Endothelial cell of umbilical vein (primary cell): Measurements from ENCODE around the gene MAPK9. TPM values are rescaled to one million over a fixed set of nuclear protein-coding genes. Genes with fewer than 3 reads are reported as not detected.

Experiments
- BruUV-seq: library from RNA; stranded (reverse); fragments of 400-500 nt; replicated peaks from 2 replicates; lab custom pipeline; 2021; lab: Mats Ljungman, UMichigan
- CTCF ChIA-PET: fragments of 300-600, 350-600 bp; sonication (Branson Sonifier 250); formaldehyde crosslinking; loops from one replicate; lab custom pipeline; 2021; ENCODE audit warnings: antibody characterized with exemption, inconsistent platforms; lab: Charles Lee
- POLR2A ChIA-PET: fragments of 300-600, 350-600 bp; sonication (Branson Sonifier 250); formaldehyde crosslinking; loops from one replicate; lab custom pipeline; 2021; ENCODE audit warnings: antibody characterized with exemption, inconsistent platforms; lab: Charles Lee
- DNase-seq: peaks from one replicate; pipeline ENCODE4 v3.0.0-alpha.2; 2011; ENCODE audit warnings: low read depth, low spot score
- FAIRE-seq: peaks from 2 replicates; lab custom pipeline; 2011; peaks lifted over from hg19 to GRCh38; lab: Jason Lieb, UNC
- H2AFZ ChIP-seq: 2 replicates; pipeline ENCODE4 v1.6.0; 2012; ENCODE audit warnings: low read depth, low read length, control low read depth, inconsistent platforms
- H3K27ac ChIP-seq: 2 replicates; pipeline ENCODE4 v1.5.1; 2011; ENCODE audit warnings: low read depth, mild to moderate bottlenecking, control low read depth, low read length, moderate library complexity; ENCODE audit not compliant: insufficient read depth
- H3K27me3 ChIP-seq, 2 experiments: 2 replicates each; pipeline versions ENCODE4 v1.6.0 to v1.6.1; 2011; ENCODE audit warnings: low read length in 2 of 2, mixed read lengths in 1 of 2; ENCODE audit not compliant: control insufficient read depth in 2 of 2, insufficient read depth in 2 of 2
- H3K36me3 ChIP-seq, 2 experiments: 2 replicates in 1 of 2; 3 replicates in 1 of 2; pipeline ENCODE4 v1.5.1; 2011; ENCODE audit warnings: low read length in 2 of 2, mild to moderate bottlenecking in 1 of 2, moderate library complexity in 1 of 2; ENCODE audit not compliant: control insufficient read depth in 2 of 2, insufficient read depth in 2 of 2; ENCODE audit errors: extremely low read depth in 1 of 2
- H3K4me1 ChIP-seq: 3 replicates; pipeline ENCODE4 v1.5.1; 2011; ENCODE audit warnings: mild to moderate bottlenecking, low read length; ENCODE audit not compliant: control insufficient read depth, insufficient read depth; ENCODE audit errors: extremely low read depth
- H3K4me2 ChIP-seq: 2 replicates; pipeline ENCODE4 v1.6.1; 2011; ENCODE audit warnings: low read length, control low read depth, mixed read lengths; ENCODE audit not compliant: insufficient read depth
- H3K4me3 ChIP-seq, 3 experiments: fragments of 200-600 bp in 1 of 3; sonication (generic), shearing (Covaris generic) in 1 of 3; replicated peaks in 1 of 3; 2 replicates each; pipeline ENCODE4 v1.5.1; 2011 to 2016; ENCODE audit warnings: control low read depth in 3 of 3, low read length in 3 of 3, mild to moderate bottlenecking in 2 of 3, inconsistent platforms in 1 of 3, low read depth in 1 of 3, moderate library complexity in 1 of 3; ENCODE audit not compliant: insufficient read depth in 1 of 3
- H3K79me2 ChIP-seq: 2 replicates; pipeline ENCODE4 v1.6.0; 2012; ENCODE audit warnings: low read length, inconsistent platforms; ENCODE audit not compliant: control insufficient read depth, insufficient read depth
- H3K9ac ChIP-seq: replicated peaks from 2 replicates; pipeline ENCODE3; 2011; ENCODE audit warnings: low read length, control low read depth; ENCODE audit not compliant: insufficient read depth; ENCODE audit errors: extremely low read depth
- H3K9me1 ChIP-seq: replicated peaks from 3 replicates; pipeline ENCODE4 v1.6.0; 2011; ENCODE audit warnings: mild to moderate bottlenecking, low read length; ENCODE audit not compliant: control insufficient read depth, insufficient read depth; ENCODE audit errors: extremely low read depth
- H3K9me3 ChIP-seq: replicated peaks from 2 replicates; pipeline ENCODE4 v1.5.1; 2012; ENCODE audit warnings: low read length, inconsistent platforms; ENCODE audit not compliant: control insufficient read depth, insufficient read depth
- H4K20me1 ChIP-seq: replicated peaks from 2 replicates; pipeline ENCODE3; 2011; ENCODE audit warnings: mild to moderate bottlenecking, low read length; ENCODE audit not compliant: control insufficient read depth, insufficient read depth; ENCODE audit errors: extremely low read depth
- CTCF ChIP-seq, 2 donors: IDR thresholded peaks; 1 replicate in 1 of 2; 2 replicates in 1 of 2; pipeline ENCODE4 v1.5.1; 2011; ENCODE audit warnings: low read length in 2 of 2, mild to moderate bottlenecking in 2 of 2, moderate library complexity in 2 of 2, control low read depth in 1 of 2, inconsistent platforms in 1 of 2, low read depth in 1 of 2; ENCODE audit not compliant: insufficient read depth in 1 of 2; ENCODE audit errors: extremely low read depth in 1 of 2
- EZH2 ChIP-seq: IDR thresholded peaks from 2 replicates; pipeline ENCODE4 v1.6.1; 2012; ENCODE audit warnings: borderline replicate concordance, low read depth, mild to moderate bottlenecking, moderate library complexity, low read length, inconsistent platforms; ENCODE audit not compliant: severe bottlenecking
- FOS ChIP-seq: IDR thresholded peaks from 2 replicates; pipeline ENCODE4 v1.6.1; 2011; ENCODE audit warnings: mild to moderate bottlenecking, low read length, moderate library complexity, borderline replicate concordance; ENCODE audit not compliant: insufficient read depth
- GATA2 ChIP-seq: IDR thresholded peaks from 2 replicates; pipeline ENCODE4 v1.7.0; 2011; ENCODE audit warnings: low read depth, mild to moderate bottlenecking, moderate library complexity, mixed read lengths, low read length; ENCODE audit not compliant: insufficient read length, insufficient read depth
- JUN ChIP-seq: IDR thresholded peaks from 2 replicates; pipeline ENCODE4 v1.6.1; 2011; ENCODE audit warnings: borderline replicate concordance, low read depth; ENCODE audit not compliant: insufficient read length, insufficient read depth
- MAX ChIP-seq: IDR thresholded peaks from 2 replicates; pipeline ENCODE4 v1.6.1; 2011; ENCODE audit not compliant: insufficient read depth, insufficient read length
- MYC ChIP-seq: IDR thresholded peaks from one replicate; pipeline ENCODE4 v1.6.1; 2011; ENCODE audit warnings: mild to moderate bottlenecking, low read depth, low read length
- POLR2A ChIP-seq: IDR thresholded peaks from 2 replicates; pipeline ENCODE4 v1.6.1; 2012; ENCODE audit warnings: low read depth, mild to moderate bottlenecking, control low read depth, low read length
- POLR2AphosphoS5 ChIP-seq: IDR thresholded peaks from 2 replicates; pipeline ENCODE4 v1.6.1; 2012; ENCODE audit warnings: low read depth, mild to moderate bottlenecking, control low read depth, low read length, moderate library complexity; ENCODE audit not compliant: insufficient read depth
- dilution Hi-C: fragments of 300-500 bp; cut with MboI; formaldehyde crosslinking; loops from one replicate; pipeline ENCODE4 v1.15.0; 2019; ENCODE audit warnings: low sequenced_read_pairs; ENCODE audit not compliant: extremely low pct_ligation_motif_present
- intact Hi-C: fragments of 100-400 bp; cut with micrococcal nuclease; formaldehyde crosslinking; loops from one replicate; pipeline ENCODE4 v1.10.0; 2022
- polyA plus RNA-seq, 4 experiments: library from polyadenylated mRNA; depleted of rRNA in 3 of 4; stranded (reverse) in 3 of 4; unstranded in 1 of 4; fragments of >200 nt; gene quantifications; 2 replicates each; pipeline versions ENCODE4 v1.2.1 to v1.2.3, GENCODE V29; 2011 to 2012; ENCODE audit warnings: missing spikeins in 1 of 4
- total RNA-seq: library from RNA; stranded (reverse); gene quantifications from 2 replicates; pipeline ENCODE4 v1.2.3, GENCODE V29; 2021

Gene MAPK9
- total and polyA plus RNA-seq, 2 donors (not counting 3 experiments of a cell fraction or from before 2014, with no cell fraction given), result 24.6 to 34.8 TPM

- Histone ChIP-seq H3K9me3 (no peaks in the 10 kb centered on the region), H3K36me3 (no peaks in the 10 kb centered on the region), H3K9me1 (no peaks in the 10 kb centered on the region), H3K4me3 (no peak overlapping the region), H3K27ac (no peak overlapping the region), H3K4me2 (no peak overlapping the region), H4K20me1 (no peaks in the 10 kb centered on the region), H3K4me1 (no peaks in the 10 kb centered on the region), H3K79me2 (no peaks in the 10 kb centered on the region), H3K27me3 (no peaks in the 10 kb centered on the region), H2AFZ (no peak overlapping the region), H3K9ac (no peak overlapping the region)
- BruUV-seq, result no TSS peak
- dilution Hi-C loops, result no loop called here
- CTCF ChIA-PET, result interaction anchor here (0.8 to 1.3 kb wide), 2 partner anchors 12 to 132 kb away, joined by 3 to 4 read pairs; partner anchors contain the start of gene RASGEF1C
- TF ChIP-seq CTCF (IDR thresholded peaks at IDR 0.05; ENCODE audit: extremely low read depth in 1 of 2, insufficient read depth in 1 of 2, low read depth in 1 of 2, low read length in 2 of 2), result no peak
- TF ChIP-seq MAX, result no peak
- TF ChIP-seq FOS, result no peak
- no peak for TF ChIP-seq JUN
- TF ChIP-seq POLR2AphosphoS5, result no peak
- no peak for TF ChIP-seq MYC
- no peak for TF ChIP-seq EZH2
- TF ChIP-seq GATA2, result no peak
- no peak for TF ChIP-seq POLR2A
- DNase-seq (no peak), FAIRE-seq (no peak)
- POLR2A ChIA-PET, result no interaction called here
- intact Hi-C loops, result no loop called here
These were observed 94.7 kb downstream of the MAPK9 start for GRCh38 chr5:180197016-180197702.
